RWPE2 (cell line): ENCODE results near the gene HMGB4.

Experiments used
- ATAC-seq: fragments of 200-7000 bp; cut with Tn5 transposase; 3 replicates; pipeline ENCODE4 v1.9.1; 2021; ENCODE audit warnings: low read depth
- DNase-seq: peaks from one replicate; pipeline ENCODE4 v3.0.0-alpha.2; 2020; ENCODE audit warnings: low spot score
- H3K27ac ChIP-seq: fragments of 450-650 bp; 2 replicates; pipeline ENCODE4 v1.5.1; 2017; ENCODE audit warnings: mild to moderate bottlenecking; ENCODE audit not compliant: poor library complexity, severe bottlenecking
- H3K27me3 ChIP-seq: fragments of 250-450 bp; sonication (Bioruptor Pico); 2 replicates; pipeline ENCODE4 v1.5.1; 2021; ENCODE audit warnings: mild to moderate bottlenecking, moderate library complexity; ENCODE audit not compliant: insufficient read depth, poor library complexity, severe bottlenecking
- H3K36me3 ChIP-seq: fragments of 250-450 bp; sonication (Bioruptor Pico); 2 replicates; pipeline ENCODE4 v1.5.1; 2020; ENCODE audit warnings: low read depth, mild to moderate bottlenecking, moderate library complexity
- H3K4me1 ChIP-seq: fragments of 250-450 bp; sonication (Bioruptor Pico); 2 replicates; pipeline ENCODE4 v1.5.1; 2021; ENCODE audit warnings: mild to moderate bottlenecking, moderate library complexity; ENCODE audit not compliant: insufficient read depth, poor library complexity, severe bottlenecking
- H3K4me3 ChIP-seq: fragments of 250-450 bp; sonication (Bioruptor Pico); 2 replicates; pipeline ENCODE4 v1.5.1; 2021; ENCODE audit warnings: mild to moderate bottlenecking, moderate library complexity; ENCODE audit not compliant: severe bottlenecking
- H3K9me3 ChIP-seq: fragments of 250-450 bp; sonication (Bioruptor Pico); 2 replicates; pipeline ENCODE4 v1.5.1; 2021; ENCODE audit warnings: mild to moderate bottlenecking, moderate library complexity; ENCODE audit not compliant: severe bottlenecking
- TF ChIP-seq, protein P1 (sequence below): fragments of 450-650 bp; IDR thresholded peaks from one replicate; pipeline ENCODE4 v1.5.1; 2017; ENCODE audit warnings: mild to moderate bottlenecking, moderate library complexity; ENCODE audit not compliant: poor library complexity, severe bottlenecking

Gene HMGB4

GRCh38 chr1:33826711-33827110 lies 37.2 kb upstream of the HMGB4 start:
- DNase-seq, result no peak
- Histone ChIP-seq H3K36me3 (no peaks in the 10 kb centered on the region), H3K27me3 (no peaks in the 10 kb centered on the region), H3K9me3 (no peaks in the 10 kb centered on the region), H3K4me3 (no peak overlapping the region), H3K27ac (no peak overlapping the region), H3K4me1 (no peaks in the 10 kb centered on the region)
- TF ChIP-seq, protein P1, sequence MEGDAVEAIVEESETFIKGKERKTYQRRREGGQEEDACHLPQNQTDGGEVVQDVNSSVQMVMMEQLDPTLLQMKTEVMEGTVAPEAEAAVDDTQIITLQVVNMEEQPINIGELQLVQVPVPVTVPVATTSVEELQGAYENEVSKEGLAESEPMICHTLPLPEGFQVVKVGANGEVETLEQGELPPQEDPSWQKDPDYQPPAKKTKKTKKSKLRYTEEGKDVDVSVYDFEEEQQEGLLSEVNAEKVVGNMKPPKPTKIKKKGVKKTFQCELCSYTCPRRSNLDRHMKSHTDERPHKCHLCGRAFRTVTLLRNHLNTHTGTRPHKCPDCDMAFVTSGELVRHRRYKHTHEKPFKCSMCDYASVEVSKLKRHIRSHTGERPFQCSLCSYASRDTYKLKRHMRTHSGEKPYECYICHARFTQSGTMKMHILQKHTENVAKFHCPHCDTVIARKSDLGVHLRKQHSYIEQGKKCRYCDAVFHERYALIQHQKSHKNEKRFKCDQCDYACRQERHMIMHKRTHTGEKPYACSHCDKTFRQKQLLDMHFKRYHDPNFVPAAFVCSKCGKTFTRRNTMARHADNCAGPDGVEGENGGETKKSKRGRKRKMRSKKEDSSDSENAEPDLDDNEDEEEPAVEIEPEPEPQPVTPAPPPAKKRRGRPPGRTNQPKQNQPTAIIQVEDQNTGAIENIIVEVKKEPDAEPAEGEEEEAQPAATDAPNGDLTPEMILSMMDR, result no peak
- ATAC-seq, result no peak

DNA sequence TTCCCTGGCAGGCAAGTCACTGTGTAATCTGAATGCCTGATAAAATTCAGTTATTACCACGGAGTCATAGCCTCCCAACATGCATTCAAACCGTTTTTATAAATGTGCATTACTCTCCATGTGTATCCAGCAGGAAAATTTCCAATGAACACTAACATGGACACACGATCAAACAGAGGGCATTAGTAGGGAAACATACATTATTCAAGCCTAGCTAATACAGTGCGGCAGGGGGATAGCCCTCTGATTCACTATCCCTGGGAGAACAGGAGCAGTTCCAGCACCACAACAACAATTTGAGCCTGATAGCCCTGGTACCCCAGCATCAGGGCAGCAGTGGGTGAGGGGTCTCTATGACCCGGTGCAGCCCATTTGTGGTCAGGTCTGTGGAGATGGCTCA lies 35.8 kb upstream of the HMGB4 start:
- Histone ChIP-seq H3K27ac (no peak overlapping the region), H3K36me3 (no peaks in the 10 kb centered on the region), H3K27me3 (no peaks in the 10 kb centered on the region), H3K9me3 (no peaks in the 10 kb centered on the region), H3K4me1 (no peaks in the 10 kb centered on the region), H3K4me3 (no peak overlapping the region)
- TF ChIP-seq, protein P1, result no peak
- DNase-seq, result no peak
- ATAC-seq, result no peak

- DNase-seq, result no peak
- H3K27me3 ChIP-seq, result no peaks in the 10 kb centered on the region
- no peaks in the 10 kb centered on the region for H3K36me3 ChIP-seq
- H3K4me1 ChIP-seq, result no peaks in the 10 kb centered on the region
- no peak for ATAC-seq
- H3K4me3 ChIP-seq, result no peak overlapping the region
- H3K9me3 ChIP-seq, result no peaks in the 10 kb centered on the region
- TF ChIP-seq, protein P1, result no peak
- no peak overlapping the region for H3K27ac ChIP-seq
Observed at GRCh38 chr1:33828654-33829053, 35.2 kb upstream of the HMGB4 start.

DNA sequence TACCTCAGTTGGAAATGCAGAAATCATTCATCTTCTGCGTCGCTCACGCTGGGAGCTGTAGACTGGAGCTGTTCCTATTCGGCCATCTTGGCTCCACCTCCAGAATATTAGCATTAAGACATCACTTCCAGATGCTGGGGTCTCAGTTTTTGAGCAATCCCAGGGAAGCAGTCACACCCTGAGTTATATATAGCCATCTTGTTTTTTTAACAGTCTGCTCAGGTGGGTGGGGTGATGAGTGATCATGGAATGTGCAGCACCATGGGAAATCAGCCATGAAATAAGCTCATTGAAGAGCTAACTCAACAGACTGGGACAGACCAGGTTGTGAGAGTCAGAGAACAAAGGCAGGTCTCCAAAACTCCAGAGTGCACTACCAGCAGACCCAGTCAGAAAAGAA lies 27.0 kb upstream of the HMGB4 start:
- Histone ChIP-seq H3K36me3 (no peaks in the 10 kb centered on the region), H3K4me3 (no peak overlapping the region), H3K27me3 (no peaks in the 10 kb centered on the region), H3K9me3 (no peaks in the 10 kb centered on the region), H3K27ac (no peak overlapping the region), H3K4me1 (no peaks in the 10 kb centered on the region)
- no peak for ATAC-seq
- TF ChIP-seq, protein P1, result no peak
- DNase-seq, result no peak

GRCh38 chr1:33837635-33838034 lies 26.2 kb upstream of the HMGB4 start:
- H3K27me3 ChIP-seq, result no peaks in the 10 kb centered on the region
- TF ChIP-seq, protein P1, result no peak
- ATAC-seq (no peak), DNase-seq (no peak)
- H3K9me3 ChIP-seq, result no peaks in the 10 kb centered on the region
- H3K36me3 ChIP-seq, result no peaks in the 10 kb centered on the region
- H3K4me1 ChIP-seq, result no peaks in the 10 kb centered on the region
- no peak overlapping the region for H3K4me3 ChIP-seq
- H3K27ac ChIP-seq, result no peak overlapping the region
